ENCODE data around the gene DCST1. TPM values are rescaled to one million over a fixed set of nuclear protein-coding genes. Genes with fewer than 3 reads are reported as not detected.

DCST1 gene
- total and polyA plus RNA-seq, 2 of the 13 experiments (the other 11 are each of a cell fraction or from before 2014, with no cell fraction given), result 0.04 TPM; not detected in 1

DNA sequence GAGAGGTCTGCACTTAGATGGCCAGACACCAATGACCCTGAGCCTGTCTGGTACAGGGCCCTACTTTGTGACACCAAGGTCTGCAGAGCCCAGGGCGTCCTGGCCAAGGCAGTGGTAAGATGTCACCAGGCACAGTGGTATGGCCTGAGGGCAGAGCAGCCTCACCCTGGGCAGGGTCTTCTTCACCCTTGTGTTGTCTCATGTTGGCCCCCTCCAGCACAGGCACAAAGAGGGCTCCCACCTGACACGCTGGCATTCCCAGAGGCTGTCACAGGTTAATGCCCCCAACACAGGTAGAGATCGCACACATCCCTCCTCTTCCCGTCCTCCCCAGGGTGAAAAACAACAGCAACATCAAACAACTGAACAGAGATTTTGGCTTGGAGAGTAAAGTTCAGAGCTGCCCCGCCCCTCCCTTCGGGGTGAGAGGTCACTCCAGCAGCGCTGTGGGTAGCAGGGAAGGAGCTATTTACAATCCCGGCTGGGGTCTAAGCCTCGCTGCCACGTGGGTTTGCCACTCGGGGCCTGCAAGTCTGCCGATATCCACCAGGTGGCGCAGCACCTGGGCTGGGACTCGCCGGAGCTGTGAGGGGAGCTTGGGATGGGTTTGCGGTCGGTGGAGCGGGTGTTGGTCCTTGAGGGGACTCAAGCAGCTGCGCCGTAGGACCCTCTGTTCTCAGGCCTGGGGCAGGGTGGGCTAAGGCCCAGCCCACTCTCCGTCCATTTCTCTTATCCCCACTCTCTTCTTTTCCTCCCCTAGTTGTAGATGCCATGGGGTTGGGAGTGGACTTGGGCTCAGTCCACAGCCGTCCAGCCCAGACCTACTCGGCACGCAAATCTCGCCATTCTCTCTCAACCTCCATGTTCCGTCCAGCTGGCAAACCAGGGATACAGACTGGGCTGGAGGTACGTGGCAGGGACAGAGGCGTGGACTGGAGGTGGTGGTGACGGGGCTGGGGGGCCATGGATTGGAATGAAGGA, 57.7 kb downstream of the DCST1 start (continued):
- TF ChIP-seq, protein P1, sequence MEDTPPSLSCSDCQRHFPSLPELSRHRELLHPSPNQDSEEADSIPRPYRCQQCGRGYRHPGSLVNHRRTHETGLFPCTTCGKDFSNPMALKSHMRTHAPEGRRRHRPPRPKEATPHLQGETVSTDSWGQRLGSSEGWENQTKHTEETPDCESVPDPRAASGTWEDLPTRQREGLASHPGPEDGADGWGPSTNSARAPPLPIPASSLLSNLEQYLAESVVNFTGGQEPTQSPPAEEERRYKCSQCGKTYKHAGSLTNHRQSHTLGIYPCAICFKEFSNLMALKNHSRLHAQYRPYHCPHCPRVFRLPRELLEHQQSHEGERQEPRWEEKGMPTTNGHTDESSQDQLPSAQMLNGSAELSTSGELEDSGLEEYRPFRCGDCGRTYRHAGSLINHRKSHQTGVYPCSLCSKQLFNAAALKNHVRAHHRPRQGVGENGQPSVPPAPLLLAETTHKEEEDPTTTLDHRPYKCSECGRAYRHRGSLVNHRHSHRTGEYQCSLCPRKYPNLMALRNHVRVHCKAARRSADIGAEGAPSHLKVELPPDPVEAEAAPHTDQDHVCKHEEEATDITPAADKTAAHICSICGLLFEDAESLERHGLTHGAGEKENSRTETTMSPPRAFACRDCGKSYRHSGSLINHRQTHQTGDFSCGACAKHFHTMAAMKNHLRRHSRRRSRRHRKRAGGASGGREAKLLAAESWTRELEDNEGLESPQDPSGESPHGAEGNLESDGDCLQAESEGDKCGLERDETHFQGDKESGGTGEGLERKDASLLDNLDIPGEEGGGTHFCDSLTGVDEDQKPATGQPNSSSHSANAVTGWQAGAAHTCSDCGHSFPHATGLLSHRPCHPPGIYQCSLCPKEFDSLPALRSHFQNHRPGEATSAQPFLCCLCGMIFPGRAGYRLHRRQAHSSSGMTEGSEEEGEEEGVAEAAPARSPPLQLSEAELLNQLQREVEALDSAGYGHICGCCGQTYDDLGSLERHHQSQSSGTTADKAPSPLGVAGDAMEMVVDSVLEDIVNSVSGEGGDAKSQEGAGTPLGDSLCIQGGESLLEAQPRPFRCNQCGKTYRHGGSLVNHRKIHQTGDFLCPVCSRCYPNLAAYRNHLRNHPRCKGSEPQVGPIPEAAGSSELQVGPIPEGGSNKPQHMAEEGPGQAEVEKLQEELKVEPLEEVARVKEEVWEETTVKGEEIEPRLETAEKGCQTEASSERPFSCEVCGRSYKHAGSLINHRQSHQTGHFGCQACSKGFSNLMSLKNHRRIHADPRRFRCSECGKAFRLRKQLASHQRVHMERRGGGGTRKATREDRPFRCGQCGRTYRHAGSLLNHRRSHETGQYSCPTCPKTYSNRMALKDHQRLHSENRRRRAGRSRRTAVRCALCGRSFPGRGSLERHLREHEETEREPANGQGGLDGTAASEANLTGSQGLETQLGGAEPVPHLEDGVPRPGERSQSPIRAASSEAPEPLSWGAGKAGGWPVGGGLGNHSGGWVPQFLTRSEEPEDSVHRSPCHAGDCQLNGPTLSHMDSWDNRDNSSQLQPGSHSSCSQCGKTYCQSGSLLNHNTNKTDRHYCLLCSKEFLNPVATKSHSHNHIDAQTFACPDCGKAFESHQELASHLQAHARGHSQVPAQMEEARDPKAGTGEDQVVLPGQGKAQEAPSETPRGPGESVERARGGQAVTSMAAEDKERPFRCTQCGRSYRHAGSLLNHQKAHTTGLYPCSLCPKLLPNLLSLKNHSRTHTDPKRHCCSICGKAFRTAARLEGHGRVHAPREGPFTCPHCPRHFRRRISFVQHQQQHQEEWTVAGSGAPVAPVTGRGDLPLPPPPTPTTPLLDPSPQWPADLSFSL (CRISPR knock-in tag; IDR thresholded peaks at IDR 0.05), result no peak
- TF ChIP-seq CENPT (CRISPR knock-in tag; IDR thresholded peaks at IDR 0.05; ENCODE audit: low read depth), result no peak
- TF ChIP-seq RNF2 (conservative IDR thresholded peaks at IDR 0.05; ENCODE audit: low read depth), result peak; percentile 52; the same call in 1 of the 2 replicates
- TF ChIP-seq TEAD2 (CRISPR knock-in tag; IDR thresholded peaks at IDR 0.05), result no peak
- peak; percentile 81 for TF ChIP-seq SMC3 (IDR thresholded peaks at IDR 0.05; ENCODE audit: low read length)
